IPS-11a (cell line): ENCODE results near the gene HIPK2.

Experiments used
- H3K4me3 ChIP-seq: one replicate; pipeline ENCODE4 v1.5.1; 2013; ENCODE audit warnings: low read depth, low read length, control low read depth

Gene HIPK2

GRCh38 chr7:139699640-139700504 lies 77.9 kb downstream of the HIPK2 start:
- no peak overlapping the region for H3K4me3 ChIP-seq

GRCh38 chr7:139698844-139699243 lies 79.0 kb downstream of the HIPK2 start:
- no peak overlapping the region for H3K4me3 ChIP-seq

GRCh38 chr7:139698278-139698677 lies 79.5 kb downstream of the HIPK2 start:
- no peak overlapping the region for H3K4me3 ChIP-seq

GRCh38 chr7:139697056-139697455 lies 80.7 kb downstream of the HIPK2 start:
- no peak overlapping the region for H3K4me3 ChIP-seq

- no peak overlapping the region for H3K4me3 ChIP-seq
These were observed 81.2 kb downstream of the HIPK2 start for GRCh38 chr7:139696552-139696951.

- H3K4me3 ChIP-seq: no peak overlapping the region
These were observed 82.2 kb downstream of the HIPK2 start for GRCh38 chr7:139695588-139695987.

GRCh38 chr7:139695051-139695450 lies 82.7 kb downstream of the HIPK2 start:
- no peak overlapping the region for H3K4me3 ChIP-seq

GRCh38 chr7:139694389-139694676 lies 83.5 kb downstream of the HIPK2 start:
- no peak overlapping the region for H3K4me3 ChIP-seq

GRCh38 chr7:139693651-139694388 lies 84.0 kb downstream of the HIPK2 start:
- no peak overlapping the region for H3K4me3 ChIP-seq

- no peak overlapping the region for H3K4me3 ChIP-seq
These were observed 85.1 kb downstream of the HIPK2 start for GRCh38 chr7:139692723-139693122.

GRCh38 chr7:139691253-139691781 lies 86.5 kb downstream of the HIPK2 start:
- H3K4me3 ChIP-seq: no peak overlapping the region

- H3K4me3 ChIP-seq: no peak overlapping the region
These were observed 89.7 kb downstream of the HIPK2 start for GRCh38 chr7:139687980-139688632.

- H3K4me3 ChIP-seq: no peak overlapping the region
These were observed 90.4 kb downstream of the HIPK2 start for GRCh38 chr7:139687211-139687954.

- H3K4me3 ChIP-seq: no peak overlapping the region
These were observed 94.5 kb downstream of the HIPK2 start for GRCh38 chr7:139683137-139683921.

- H3K4me3 ChIP-seq: no peak overlapping the region
These were observed 95.4 kb downstream of the HIPK2 start for GRCh38 chr7:139682136-139683013.

- H3K4me3 ChIP-seq: no peak overlapping the region
These were observed 96.0 kb downstream of the HIPK2 start for GRCh38 chr7:139681812-139682135.

- H3K4me3 ChIP-seq: no peak overlapping the region
These were observed 96.4 kb downstream of the HIPK2 start for GRCh38 chr7:139681463-139681755.

- no peak overlapping the region for H3K4me3 ChIP-seq
These were observed 96.9 kb downstream of the HIPK2 start for GRCh38 chr7:139680676-139681462.
